GM12878 (cell line): ENCODE results near the gene PHKG2. TPM values are rescaled to one million over a fixed set of nuclear protein-coding genes. Genes with fewer than 3 reads are reported as not detected.

ENCODE experiments used
- CHD2 ChIP-seq: IDR thresholded peaks from 2 replicates; pipeline ENCODE4 v1.6.1; 2011; ENCODE audit warnings: low read depth, low read length, improper control_type of control experiment, borderline replicate concordance
- CUX1 ChIP-seq: IDR thresholded peaks from 2 replicates; pipeline ENCODE4 v1.6.1; 2012; ENCODE audit warnings: improper control_type of control experiment, low read depth, low read length; ENCODE audit not compliant: insufficient replicate concordance
- POLR2AphosphoS2 ChIP-seq: IDR thresholded peaks from 2 replicates; pipeline ENCODE4 v1.6.1; 2011; ENCODE audit warnings: low read depth, mild to moderate bottlenecking, low read length, improper control_type of control experiment, moderate library complexity
- SMC3 ChIP-seq: IDR thresholded peaks from 2 replicates; pipeline ENCODE4 v1.6.1; 2011; ENCODE audit warnings: low read length, improper control_type of control experiment, borderline replicate concordance
- STAT3 ChIP-seq: IDR thresholded peaks from 2 replicates; pipeline ENCODE4 v1.6.1; 2011; ENCODE audit warnings: low read depth, low read length, improper control_type of control experiment
- ZBTB11 ChIP-seq: fragments of 450-650 bp; formaldehyde crosslinking; IDR thresholded peaks from 2 replicates; pipeline ENCODE4 v1.5.0; 2022; ENCODE audit warnings: mild to moderate bottlenecking, missing genetic modification characterization
- ZZZ3 ChIP-seq: IDR thresholded peaks from 2 replicates; pipeline ENCODE4 v1.6.1; 2011; ENCODE audit warnings: low read depth; ENCODE audit not compliant: control insufficient read depth, insufficient read length
- polyA plus RNA-seq, 11 experiments: library from polyadenylated mRNA; depleted of rRNA in 4 of 11; unstranded in 6 of 11; stranded (reverse) in 5 of 11; fragments of >200 nt; fragmentation: Nextera tagmentation in 4 of 11; fragmentation: Illumina TruSeq in 1 of 11; extraction: Ambion mirVana in 4 of 11; extraction: Trizol in 1 of 11; gene quantifications; 1 replicate in 1 of 11; 2 replicates in 10 of 11; pipeline versions ENCODE4 v1.2.1 to v1.2.3, GENCODE V29; 2011 to 2016; ENCODE audit warnings: inconsistent platforms in 2 of 11, missing spikeins in 2 of 11, low read depth in 1 of 11
- total RNA-seq, 4 experiments: library from RNA; depleted of rRNA in 3 of 4; stranded (reverse); fragments of >200 nt in 3 of 4; fragmentation: Illumina TruSeq in 1 of 4; extraction: Trizol in 1 of 4; gene quantifications; 2 replicates each; pipeline versions ENCODE4 v1.2.1 to v1.2.3, GENCODE V29; 2013 to 2021
- TF ChIP-seq, protein P1 (sequence below): IDR thresholded peaks from 2 replicates; pipeline ENCODE4 v1.6.1; 2012; ENCODE audit warnings: low read depth, low read length, improper control_type of control experiment
- TF ChIP-seq, protein P2 (sequence below): fragments of 150-350 bp; IDR thresholded peaks from 2 replicates; pipeline ENCODE4 v1.6.1; 2016; ENCODE audit warnings: low read depth, low read length
- TF ChIP-seq, protein P3 (sequence below): fragments of 450-650 bp; IDR thresholded peaks from 2 replicates; pipeline ENCODE4 v1.6.1; 2017; ENCODE audit warnings: antibody characterized with exemption, mild to moderate bottlenecking, moderate library complexity

PHKG2 gene
- total and polyA plus RNA-seq, 10 of the 15 experiments (the other 5 are each of a cell fraction or from before 2014, with no cell fraction given): 5.2 to 50.1 (median 37.2) TPM

- TF ChIP-seq ZBTB11 (CRISPR knock-in tag): no peak
- TF ChIP-seq STAT3: no peak
- peak; percentile 71 for TF ChIP-seq POLR2AphosphoS2
- TF ChIP-seq, protein P1, sequence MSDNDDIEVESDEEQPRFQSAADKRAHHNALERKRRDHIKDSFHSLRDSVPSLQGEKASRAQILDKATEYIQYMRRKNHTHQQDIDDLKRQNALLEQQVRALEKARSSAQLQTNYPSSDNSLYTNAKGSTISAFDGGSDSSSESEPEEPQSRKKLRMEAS: peak; percentile 92
- TF ChIP-seq, protein P2, sequence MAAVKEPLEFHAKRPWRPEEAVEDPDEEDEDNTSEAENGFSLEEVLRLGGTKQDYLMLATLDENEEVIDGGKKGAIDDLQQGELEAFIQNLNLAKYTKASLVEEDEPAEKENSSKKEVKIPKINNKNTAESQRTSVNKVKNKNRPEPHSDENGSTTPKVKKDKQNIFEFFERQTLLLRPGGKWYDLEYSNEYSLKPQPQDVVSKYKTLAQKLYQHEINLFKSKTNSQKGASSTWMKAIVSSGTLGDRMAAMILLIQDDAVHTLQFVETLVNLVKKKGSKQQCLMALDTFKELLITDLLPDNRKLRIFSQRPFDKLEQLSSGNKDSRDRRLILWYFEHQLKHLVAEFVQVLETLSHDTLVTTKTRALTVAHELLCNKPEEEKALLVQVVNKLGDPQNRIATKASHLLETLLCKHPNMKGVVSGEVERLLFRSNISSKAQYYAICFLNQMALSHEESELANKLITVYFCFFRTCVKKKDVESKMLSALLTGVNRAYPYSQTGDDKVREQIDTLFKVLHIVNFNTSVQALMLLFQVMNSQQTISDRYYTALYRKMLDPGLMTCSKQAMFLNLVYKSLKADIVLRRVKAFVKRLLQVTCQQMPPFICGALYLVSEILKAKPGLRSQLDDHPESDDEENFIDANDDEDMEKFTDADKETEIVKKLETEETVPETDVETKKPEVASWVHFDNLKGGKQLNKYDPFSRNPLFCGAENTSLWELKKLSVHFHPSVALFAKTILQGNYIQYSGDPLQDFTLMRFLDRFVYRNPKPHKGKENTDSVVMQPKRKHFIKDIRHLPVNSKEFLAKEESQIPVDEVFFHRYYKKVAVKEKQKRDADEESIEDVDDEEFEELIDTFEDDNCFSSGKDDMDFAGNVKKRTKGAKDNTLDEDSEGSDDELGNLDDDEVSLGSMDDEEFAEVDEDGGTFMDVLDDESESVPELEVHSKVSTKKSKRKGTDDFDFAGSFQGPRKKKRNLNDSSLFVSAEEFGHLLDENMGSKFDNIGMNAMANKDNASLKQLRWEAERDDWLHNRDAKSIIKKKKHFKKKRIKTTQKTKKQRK: no peak
- TF ChIP-seq, protein P3, sequence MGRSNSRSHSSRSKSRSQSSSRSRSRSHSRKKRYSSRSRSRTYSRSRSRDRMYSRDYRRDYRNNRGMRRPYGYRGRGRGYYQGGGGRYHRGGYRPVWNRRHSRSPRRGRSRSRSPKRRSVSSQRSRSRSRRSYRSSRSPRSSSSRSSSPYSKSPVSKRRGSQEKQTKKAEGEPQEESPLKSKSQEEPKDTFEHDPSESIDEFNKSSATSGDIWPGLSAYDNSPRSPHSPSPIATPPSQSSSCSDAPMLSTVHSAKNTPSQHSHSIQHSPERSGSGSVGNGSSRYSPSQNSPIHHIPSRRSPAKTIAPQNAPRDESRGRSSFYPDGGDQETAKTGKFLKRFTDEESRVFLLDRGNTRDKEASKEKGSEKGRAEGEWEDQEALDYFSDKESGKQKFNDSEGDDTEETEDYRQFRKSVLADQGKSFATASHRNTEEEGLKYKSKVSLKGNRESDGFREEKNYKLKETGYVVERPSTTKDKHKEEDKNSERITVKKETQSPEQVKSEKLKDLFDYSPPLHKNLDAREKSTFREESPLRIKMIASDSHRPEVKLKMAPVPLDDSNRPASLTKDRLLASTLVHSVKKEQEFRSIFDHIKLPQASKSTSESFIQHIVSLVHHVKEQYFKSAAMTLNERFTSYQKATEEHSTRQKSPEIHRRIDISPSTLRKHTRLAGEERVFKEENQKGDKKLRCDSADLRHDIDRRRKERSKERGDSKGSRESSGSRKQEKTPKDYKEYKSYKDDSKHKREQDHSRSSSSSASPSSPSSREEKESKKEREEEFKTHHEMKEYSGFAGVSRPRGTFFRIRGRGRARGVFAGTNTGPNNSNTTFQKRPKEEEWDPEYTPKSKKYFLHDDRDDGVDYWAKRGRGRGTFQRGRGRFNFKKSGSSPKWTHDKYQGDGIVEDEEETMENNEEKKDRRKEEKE: no peak
- no peak for TF ChIP-seq ZZZ3
- no peak for TF ChIP-seq SMC3
- peak; percentile 74 for TF ChIP-seq CHD2
- no peak for TF ChIP-seq CUX1
These were observed at the start of gene PHKG2 (continued) for GRCh38 chr16:30747799-30748633.
